CD4-positive, alpha-beta T cell treated with Interferon alpha-2 for 1 hour (primary cell): Measurements from ENCODE around the gene PRUNE2.
"Not testable (repeated sequence)": the region's sequence is repeated elsewhere in the genome, so short reads cannot be mapped to it uniquely, and the experiment has no call there.

ENCODE experiments used
- DNase-seq, 2 donors: peaks; one replicate each; pipeline ENCODE4 v3.0.0-alpha.2; 2020 to 2022

Gene PRUNE2

DNA sequence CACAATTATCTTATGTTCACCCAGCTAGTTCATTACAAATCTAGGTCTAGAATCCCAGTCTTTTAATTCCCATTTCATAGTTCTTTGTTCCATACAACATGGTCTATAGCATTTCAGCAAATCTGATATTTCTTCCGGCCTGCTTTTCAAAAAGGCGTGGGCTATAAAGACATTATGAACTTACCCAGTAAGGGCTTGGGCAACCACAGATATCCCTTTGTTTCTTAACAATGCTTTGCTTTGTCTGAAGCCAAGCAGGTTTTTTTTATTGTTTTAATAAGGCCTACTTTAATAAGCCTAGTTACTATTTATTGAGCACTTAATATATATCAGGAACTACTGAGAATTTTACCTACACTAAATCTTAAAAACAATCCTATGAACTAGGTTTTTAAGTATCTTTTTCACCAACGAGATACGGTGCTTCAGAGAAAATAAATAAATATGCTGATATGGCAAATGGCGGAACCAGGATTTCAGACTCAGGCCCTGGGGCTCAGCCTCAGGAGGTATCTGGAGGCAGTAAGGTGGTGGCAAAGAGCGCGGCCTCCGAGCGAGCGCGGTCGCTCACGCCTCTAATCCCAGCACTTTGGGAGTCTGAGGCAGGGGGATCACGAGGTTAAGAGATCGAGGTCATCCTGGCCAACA, 112.0 kb downstream of the PRUNE2 start:
- DNase-seq = no peak

DNA sequence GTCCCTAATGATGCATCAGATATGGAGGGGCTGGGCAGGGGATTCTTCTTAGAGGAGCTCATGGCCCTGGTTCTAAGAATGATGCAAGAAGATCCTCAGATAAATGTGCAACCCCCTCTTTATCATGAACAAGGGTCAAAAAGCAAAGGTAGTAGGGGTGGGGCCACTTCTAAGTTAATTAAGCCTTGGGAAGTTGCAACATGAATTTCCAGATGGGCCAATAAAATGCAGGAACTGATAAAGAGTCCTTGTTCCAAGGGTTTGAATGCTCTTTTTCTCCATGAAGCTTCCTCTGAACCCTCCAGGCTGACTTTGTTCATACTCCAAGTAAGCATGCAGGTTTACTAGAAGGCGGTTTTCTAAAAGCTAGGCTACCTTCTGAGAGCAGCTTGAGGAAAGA, 116.1 kb downstream of the PRUNE2 start:
- no peak for DNase-seq

- no peak for DNase-seq
These were observed 118.2 kb downstream of the PRUNE2 start for GRCh38 chr9:76787677-76788076.

GRCh38 chr9:76785501-76785900, 120.4 kb downstream of the PRUNE2 start:
- DNase-seq = no peak

DNA sequence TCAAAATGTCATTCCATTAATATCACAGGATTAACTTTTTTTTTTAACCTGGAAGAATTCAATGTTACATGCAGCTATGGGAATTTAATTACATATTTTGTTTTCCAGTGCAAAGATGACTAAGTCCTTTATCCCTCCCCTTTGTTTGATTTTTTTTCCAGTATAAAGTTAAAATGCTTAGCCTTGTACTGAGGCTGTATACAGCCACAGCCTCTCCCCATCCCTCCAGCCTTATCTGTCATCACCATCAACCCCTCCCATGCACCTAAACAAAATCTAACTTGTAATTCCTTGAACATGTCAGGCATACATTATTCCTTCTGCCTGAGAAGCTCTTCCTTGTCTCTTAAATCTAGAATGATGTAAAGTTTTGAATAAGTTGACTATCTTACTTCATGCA, 121.0 kb downstream of the PRUNE2 start:
- no peak for DNase-seq

- DNase-seq = no peak
These were observed 133.0 kb downstream of the PRUNE2 start for GRCh38 chr9:76772686-76773445.

DNA sequence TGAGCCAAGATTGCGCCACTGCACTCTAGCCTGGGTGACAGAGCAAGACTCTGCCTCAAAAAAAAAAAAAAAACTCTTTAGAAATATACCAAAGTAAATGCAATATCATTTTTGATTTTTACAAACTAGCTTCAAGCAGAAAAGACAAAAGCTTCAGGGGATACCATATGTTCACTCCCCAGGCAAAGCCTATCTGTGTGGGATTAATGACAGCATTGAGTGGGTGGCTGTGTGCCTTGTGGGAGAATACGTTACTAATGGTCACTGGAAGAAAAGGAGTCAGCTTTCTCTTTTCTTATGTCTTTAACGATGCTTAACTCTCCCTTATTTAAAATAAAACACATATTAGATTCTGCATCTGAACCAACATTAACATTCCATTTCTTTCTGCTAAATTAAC, 139.8 kb downstream of the PRUNE2 start:
- no peak for DNase-seq

DNA sequence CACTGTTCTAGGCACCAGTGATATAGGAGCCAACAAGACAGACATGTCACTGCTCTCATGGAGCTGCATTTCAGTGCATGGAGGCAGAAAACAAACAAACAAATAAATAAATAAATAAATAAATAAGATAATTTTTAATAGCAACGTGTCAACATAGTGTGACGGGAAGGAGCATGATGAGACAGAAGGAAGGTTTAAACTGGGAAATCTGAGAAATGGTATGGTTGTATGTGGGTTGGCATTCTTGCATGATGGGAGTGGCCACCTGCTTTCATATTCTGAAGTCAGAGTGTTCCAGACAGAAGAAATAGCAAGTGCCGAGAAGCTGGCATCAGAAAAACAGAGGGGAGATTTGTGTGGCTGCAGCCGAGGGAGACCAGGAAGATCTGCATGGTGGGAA, 141.8 kb downstream of the PRUNE2 start, which contains the start of gene PCA3:
TSS of gene PCA3 (plus strand) at position 301 of the 400 bp plus-strand sequence.
- no peak for DNase-seq

DNA sequence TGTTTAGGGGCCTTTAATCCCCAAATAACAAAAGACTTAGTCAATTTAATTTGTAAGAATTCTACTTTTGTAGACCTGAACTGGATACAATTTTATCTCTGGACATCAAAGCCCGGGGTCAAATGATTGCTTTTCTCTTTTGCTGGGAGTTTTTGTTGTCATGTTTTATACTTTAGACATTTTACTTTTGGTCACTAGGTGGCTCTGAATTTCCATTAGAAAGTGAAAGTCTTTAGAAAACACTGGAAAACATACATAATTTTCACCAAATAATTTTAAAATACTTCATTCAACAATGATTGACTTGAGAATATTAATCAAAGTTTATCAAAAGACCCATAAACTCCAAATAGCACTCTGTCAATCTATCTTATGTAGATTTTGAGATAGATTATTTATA, 144.5 kb downstream of the PRUNE2 start:
- DNase-seq = no peak

DNA sequence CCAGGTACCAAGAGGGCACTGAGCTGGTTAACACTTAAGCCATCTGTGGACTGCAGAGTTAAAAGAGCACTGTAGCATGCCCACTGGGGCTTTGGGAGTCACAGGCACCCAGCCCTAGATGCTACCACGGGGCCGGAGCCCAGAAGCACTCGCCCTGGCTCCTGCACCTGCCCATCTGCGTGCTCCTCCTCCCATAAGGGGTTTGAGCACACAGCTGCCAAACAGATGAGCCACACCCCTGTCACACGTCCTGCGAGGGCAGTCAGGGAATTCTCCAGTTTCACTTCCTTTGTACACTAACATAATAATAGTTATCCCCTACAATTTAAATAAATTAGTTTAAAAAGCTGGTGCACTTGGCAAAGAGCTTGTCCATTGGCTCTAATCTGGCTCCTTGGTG, 146.2 kb downstream of the PRUNE2 start:
- peak in 1 of 2 donors; percentile 20 for DNase-seq

- no peak for DNase-seq
These were observed 147.4 kb downstream of the PRUNE2 start for GRCh38 chr9:76758476-76758875.

DNA sequence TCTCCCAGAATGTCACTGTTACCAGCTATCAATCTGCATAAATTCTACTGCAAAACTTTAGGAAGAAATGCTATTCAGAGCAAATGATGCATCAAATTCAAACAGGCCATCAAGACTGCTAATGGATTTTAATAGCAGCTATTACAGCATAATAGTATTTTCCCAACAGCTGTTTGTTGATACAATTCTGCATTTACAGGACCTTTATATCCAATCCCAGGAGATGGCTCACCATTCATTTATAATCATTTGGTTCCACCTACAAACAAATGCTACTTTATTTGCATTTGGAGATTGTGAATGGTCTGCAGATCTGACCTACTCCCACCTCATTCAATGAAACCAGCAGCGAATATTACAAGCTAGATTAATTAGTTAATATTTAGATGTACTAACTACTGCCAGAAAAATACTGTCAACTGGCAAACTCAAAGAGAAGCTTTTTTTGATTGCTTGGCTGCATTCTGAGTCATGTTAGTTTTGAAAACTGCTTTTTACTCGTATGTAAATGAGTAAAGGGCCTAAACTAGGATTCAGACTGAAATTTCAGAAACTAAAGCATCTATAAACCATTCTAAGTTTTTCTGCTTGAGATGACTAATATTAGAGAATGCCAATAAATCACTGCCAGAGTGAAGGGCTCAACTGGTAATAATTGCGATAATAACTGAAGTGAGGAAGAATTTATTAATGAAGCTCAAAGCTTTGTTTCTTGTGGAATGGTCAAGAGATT, 148.8 kb downstream of the PRUNE2 start:
- no peak for DNase-seq

GRCh38 chr9:76756268-76756640, 149.7 kb downstream of the PRUNE2 start:
- no peak for DNase-seq

- DNase-seq = no peak
These were observed 154.9 kb downstream of the PRUNE2 start for GRCh38 chr9:76751001-76751400.

GRCh38 chr9:76744336-76744735, 161.6 kb downstream of the PRUNE2 start:
- DNase-seq = no peak

- DNase-seq = no peak
These were observed 162.0 kb downstream of the PRUNE2 start for GRCh38 chr9:76743931-76744330.

DNA sequence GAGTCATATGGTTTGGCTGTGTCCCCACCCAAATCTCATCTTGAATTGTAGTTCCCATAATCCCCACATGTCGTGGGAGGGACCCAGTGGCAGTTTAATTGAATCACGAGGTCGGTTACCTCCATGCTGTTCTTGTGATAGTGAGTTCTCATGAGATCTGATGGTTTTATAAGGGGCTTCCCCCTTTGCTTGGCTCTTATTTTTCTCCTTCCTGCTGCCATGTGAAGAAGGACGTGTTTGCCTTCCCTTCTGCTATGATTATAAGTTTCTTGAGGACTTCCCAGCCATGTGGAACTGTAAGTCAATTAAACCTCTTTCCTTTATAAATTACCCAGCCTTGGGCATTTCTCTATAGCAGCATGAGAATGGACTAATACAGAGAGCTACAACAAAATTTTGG, 163.0 kb downstream of the PRUNE2 start:
- not testable (repeated sequence) for DNase-seq

DNA sequence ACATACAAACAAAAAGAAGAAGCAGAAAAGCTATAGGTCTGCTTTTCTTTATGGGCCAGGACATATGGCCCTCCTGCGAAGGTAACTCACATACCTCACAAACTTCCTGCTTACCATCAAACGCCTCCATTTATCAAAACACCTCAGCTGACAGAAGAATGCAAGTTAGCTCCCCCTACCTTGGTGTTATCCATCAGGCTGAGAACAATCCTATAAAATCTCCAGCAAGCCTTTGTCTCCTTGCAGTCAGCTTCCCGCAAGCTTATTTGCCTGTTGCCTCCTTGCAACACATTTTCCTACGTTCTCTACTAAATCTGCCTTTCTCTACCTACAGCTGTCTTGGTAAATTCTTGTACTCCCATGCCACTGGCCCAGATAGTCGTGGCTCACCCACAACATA, 164.4 kb downstream of the PRUNE2 start:
- DNase-seq = no peak

- no peak for DNase-seq
These were observed 167.5 kb downstream of the PRUNE2 start for GRCh38 chr9:76738402-76738801.

DNA sequence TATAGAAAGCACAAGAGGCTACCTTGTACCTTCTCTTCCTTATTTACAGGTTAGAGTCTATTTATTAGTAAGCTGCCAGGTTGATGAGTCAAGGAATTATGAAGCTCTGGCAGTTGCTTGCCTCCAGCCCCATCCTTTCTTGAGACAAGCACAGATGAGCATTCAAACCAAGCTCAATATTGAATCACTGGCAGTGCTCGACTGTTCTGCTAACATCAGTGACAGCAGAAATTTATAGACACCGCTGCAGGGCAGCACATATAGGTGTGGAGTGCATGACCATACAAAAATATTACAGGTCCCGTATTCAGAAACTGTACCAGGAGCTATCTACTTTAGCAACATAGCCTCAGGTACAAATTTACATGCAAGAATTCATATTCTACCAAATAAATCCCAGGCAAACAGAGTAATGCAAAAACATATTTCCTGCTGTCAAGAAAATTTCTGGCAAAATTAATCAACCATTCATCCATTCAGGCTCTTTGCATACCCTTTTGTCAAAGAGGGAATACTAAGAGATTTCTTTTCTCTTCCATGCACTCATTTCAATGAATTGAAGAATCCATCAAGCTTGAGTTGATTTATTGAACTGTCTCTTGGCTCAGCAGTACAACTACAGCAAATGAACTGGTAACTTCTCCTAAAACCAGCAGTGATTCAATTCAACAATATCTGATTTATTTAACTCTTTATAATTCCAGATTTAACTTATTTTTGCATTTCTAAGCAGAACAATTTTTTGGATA, 168.6 kb downstream of the PRUNE2 start:
- no peak for DNase-seq

DNA sequence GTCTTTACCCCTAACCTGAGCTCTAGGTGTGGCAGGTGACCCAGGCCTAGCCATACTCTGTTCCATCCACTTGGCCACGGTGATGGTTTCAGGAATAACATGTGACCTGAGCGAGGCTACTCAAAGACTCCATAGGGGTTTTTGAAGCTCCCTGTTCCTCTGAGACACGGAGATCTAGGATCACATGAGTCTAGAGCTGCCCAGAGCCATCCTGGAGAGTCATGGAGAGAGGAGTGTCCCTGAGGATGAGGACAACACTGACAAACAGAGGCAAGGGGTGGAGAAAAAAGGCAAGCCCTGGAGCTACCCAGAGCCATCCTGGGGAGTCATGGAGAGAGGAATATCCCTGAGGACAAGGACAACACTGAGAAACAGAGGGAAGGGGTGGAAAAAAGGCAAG, 171.2 kb downstream of the PRUNE2 start:
- DNase-seq = no peak

GRCh38 chr9:76733096-76733495, 172.8 kb downstream of the PRUNE2 start:
- DNase-seq = no peak

DNA sequence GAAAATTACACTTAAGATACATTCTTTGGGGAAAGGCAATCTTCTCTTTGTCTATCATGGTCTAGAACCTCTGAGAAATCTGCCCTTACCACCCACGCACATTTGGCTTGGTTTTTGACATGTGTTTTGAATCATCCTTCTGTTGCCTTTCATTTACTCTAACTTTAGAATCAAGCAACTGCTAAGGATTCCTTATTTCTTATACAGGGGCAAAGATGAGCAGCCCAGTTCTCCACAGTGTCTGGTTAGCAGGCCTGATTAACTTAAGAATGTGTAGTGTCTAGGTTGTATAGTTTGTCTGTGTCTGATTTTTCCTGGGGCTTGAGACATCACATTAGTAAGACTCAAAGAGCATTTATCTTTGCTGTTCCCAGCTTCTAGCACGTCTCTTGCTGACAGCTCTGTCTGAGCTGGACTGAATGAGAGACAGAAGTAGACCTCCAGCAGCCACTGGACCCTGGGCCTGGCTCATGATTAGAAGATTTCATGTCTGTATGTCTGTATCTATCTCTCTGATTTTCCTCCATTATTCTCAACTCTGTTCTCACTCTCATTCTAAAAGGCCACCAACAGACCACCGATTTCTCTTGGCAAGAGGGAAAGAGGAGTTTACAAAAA, 173.5 kb downstream of the PRUNE2 start:
- no peak for DNase-seq
